OCI-LY3 (cell line): Measurements from ENCODE around the gene SPTBN4.

Experiments used
- H2AFZ ChIP-seq: fragments of 200-600, 300-600 bp; shearing (Covaris generic); 2 replicates; pipeline ENCODE4 v1.6.0; 2014; ENCODE audit warnings: antibody characterized with exemption, low read depth, low read length
- H3K27ac ChIP-seq: fragments of 200-600, 300-600 bp; sonication (generic); 2 replicates; pipeline ENCODE4 v1.5.1; 2014; ENCODE audit warnings: mild to moderate bottlenecking, low read length, moderate library complexity, mixed read lengths
- H3K27me3 ChIP-seq: fragments of 200-600, 300-600 bp; sonication (generic); 2 replicates; pipeline ENCODE4 v1.6.1; 2014; ENCODE audit warnings: low read depth, low read length, mixed read lengths
- H3K36me3 ChIP-seq: fragments of 200-600, 300-600 bp; sonication (generic); replicated peaks from 2 replicates; pipeline ENCODE3; 2014; ENCODE audit warnings: low read depth, low read length, mixed read lengths
- H3K4me1 ChIP-seq: fragments of 300-600, 200-600 bp; sonication (generic); 2 replicates; pipeline ENCODE4 v1.6.1; 2014; ENCODE audit warnings: low read length, mixed read lengths
- H3K4me2 ChIP-seq: fragments of 200-600, 300-600 bp; sonication (generic); 2 replicates; pipeline ENCODE4 v1.6.1; 2014; ENCODE audit warnings: low read length, mixed read lengths
- H3K4me3 ChIP-seq: fragments of 300-600, 200-600 bp; sonication (generic); 2 replicates; pipeline ENCODE4 v1.5.1; 2014; ENCODE audit warnings: antibody characterized with exemption, mild to moderate bottlenecking, low read length, moderate library complexity
- H3K79me2 ChIP-seq: fragments of 300-600, 200-600 bp; shearing (Covaris generic); 2 replicates; pipeline ENCODE4 v1.6.1; 2014; ENCODE audit warnings: mild to moderate bottlenecking, low read length, mixed read lengths
- H3K9ac ChIP-seq: fragments of 300-600, 200-600 bp; shearing (Covaris generic); 2 replicates; pipeline ENCODE4 v1.6.0; 2014; ENCODE audit warnings: mild to moderate bottlenecking, low read length, moderate library complexity
- H3K9me3 ChIP-seq: fragments of 200-600, 300-600 bp; shearing (Covaris generic); 2 replicates; pipeline ENCODE4 v1.6.1; 2014; ENCODE audit warnings: low read length, mixed read lengths; ENCODE audit not compliant: insufficient read depth
- H4K20me1 ChIP-seq: fragments of 200-600, 300-600 bp; sonication (generic); 2 replicates; pipeline ENCODE4 v1.6.1; 2016; ENCODE audit warnings: low read length, mixed read lengths; ENCODE audit not compliant: insufficient read depth
- EZH2phosphoT487 ChIP-seq: fragments of 200-600 bp; shearing (Covaris generic); IDR thresholded peaks from 2 replicates; pipeline ENCODE4 v1.6.1; 2018; ENCODE audit warnings: antibody characterized with exemption, mixed run types, low read depth
- TF ChIP-seq, protein P1 (sequence below): fragments of 200-600, 300-600 bp; sonication (generic); IDR thresholded peaks from 2 replicates; pipeline ENCODE4 v1.5.1; 2014; ENCODE audit warnings: antibody characterized with exemption, low read length, low read depth

The SPTBN4 gene

DNA sequence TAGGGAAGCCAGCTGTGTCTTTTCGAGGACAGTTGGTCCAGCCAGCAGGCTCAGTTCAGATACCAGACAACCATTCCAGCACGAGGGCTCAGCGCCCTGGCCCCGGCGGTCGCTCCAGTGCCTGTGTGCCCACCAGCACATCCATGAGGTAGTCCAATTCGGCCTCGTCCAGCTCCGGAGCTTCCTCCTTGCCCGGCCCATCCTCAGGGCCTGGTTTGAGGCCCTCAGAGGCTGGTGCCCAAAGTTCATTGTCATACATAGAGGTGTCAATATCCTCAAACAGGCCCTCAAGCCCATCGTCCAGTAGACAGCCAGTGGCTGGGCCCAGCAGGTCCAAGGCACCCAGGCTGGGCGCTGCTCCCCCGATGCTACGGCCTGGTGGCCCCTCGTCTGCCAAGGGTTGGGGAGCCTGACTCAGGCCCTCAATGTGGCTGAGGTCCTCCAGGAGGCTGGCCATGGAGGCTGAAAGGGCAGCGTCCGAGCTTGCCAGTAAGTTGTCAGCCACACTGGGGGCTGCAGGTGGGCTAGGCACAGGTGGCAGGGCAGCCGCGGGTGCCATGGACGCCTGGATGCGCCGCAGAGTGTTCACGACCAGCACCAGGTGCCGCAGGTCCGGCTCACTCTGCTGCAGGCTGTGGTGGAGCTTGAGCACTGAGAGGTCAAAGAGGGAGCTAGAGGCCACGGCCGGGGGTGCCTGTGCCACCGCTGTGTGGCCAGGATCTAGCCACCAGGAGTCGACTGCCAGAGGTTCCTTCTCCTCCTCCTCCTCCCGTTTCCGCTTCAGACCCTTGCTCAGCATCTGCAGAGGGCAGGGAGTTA, 43.8 kb upstream of the SPTBN4 start:
- no peaks in the 10 kb centered on the region for H4K20me1 ChIP-seq
- H3K79me2 ChIP-seq, result peaks cover 6% of the 10 kb centered on the region; the same call in 1 of the 2 replicates
- H3K36me3 ChIP-seq, result peaks cover 8% of the 10 kb centered on the region
- no peak overlapping the region for H2AFZ ChIP-seq
- H3K4me2 ChIP-seq, result no peak overlapping the region
- H3K27ac ChIP-seq, result no peak overlapping the region
- no peaks in the 10 kb centered on the region for H3K9me3 ChIP-seq
- H3K4me3 ChIP-seq, result no peak overlapping the region
- H3K4me1 ChIP-seq, result peaks cover 13% of the 10 kb centered on the region
- no peak overlapping the region for H3K9ac ChIP-seq
- TF ChIP-seq EZH2phosphoT487, result no peak
- TF ChIP-seq, protein P1, sequence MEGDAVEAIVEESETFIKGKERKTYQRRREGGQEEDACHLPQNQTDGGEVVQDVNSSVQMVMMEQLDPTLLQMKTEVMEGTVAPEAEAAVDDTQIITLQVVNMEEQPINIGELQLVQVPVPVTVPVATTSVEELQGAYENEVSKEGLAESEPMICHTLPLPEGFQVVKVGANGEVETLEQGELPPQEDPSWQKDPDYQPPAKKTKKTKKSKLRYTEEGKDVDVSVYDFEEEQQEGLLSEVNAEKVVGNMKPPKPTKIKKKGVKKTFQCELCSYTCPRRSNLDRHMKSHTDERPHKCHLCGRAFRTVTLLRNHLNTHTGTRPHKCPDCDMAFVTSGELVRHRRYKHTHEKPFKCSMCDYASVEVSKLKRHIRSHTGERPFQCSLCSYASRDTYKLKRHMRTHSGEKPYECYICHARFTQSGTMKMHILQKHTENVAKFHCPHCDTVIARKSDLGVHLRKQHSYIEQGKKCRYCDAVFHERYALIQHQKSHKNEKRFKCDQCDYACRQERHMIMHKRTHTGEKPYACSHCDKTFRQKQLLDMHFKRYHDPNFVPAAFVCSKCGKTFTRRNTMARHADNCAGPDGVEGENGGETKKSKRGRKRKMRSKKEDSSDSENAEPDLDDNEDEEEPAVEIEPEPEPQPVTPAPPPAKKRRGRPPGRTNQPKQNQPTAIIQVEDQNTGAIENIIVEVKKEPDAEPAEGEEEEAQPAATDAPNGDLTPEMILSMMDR, result no peak
- H3K27me3 ChIP-seq, result no peaks in the 10 kb centered on the region

DNA sequence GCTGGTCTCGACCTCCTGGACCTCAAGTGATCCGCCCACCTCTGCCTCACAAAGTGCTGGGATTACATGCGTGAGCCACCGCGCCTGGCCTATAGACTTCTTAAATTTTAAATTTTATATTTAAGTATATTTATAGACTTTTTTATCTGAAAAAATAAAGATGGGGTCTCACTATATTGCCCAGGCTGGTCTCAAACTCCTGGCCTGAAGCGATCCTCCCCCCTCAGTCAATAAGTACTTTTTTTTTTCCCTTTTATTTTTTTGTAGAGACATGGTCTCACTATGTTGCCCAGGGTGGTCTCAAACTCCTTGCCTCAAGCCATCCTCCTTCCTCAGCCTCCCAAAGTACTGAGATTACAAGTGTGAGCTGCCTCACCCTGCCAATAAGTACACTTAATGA, 42.9 kb upstream of the SPTBN4 start:
- TF ChIP-seq, protein P1, result no peak
- TF ChIP-seq EZH2phosphoT487, result no peak
- Histone ChIP-seq H3K79me2 (peaks cover 6% of the 10 kb centered on the region; the same call in 1 of the 2 replicates), H3K27ac (no peak overlapping the region), H3K4me1 (peaks cover 13% of the 10 kb centered on the region), H3K4me3 (no peak overlapping the region), H4K20me1 (no peaks in the 10 kb centered on the region), H3K9me3 (no peaks in the 10 kb centered on the region), H3K9ac (no peak overlapping the region), H2AFZ (no peak overlapping the region), H3K27me3 (no peaks in the 10 kb centered on the region), H3K4me2 (no peak overlapping the region), H3K36me3 (peaks cover 8% of the 10 kb centered on the region)

DNA sequence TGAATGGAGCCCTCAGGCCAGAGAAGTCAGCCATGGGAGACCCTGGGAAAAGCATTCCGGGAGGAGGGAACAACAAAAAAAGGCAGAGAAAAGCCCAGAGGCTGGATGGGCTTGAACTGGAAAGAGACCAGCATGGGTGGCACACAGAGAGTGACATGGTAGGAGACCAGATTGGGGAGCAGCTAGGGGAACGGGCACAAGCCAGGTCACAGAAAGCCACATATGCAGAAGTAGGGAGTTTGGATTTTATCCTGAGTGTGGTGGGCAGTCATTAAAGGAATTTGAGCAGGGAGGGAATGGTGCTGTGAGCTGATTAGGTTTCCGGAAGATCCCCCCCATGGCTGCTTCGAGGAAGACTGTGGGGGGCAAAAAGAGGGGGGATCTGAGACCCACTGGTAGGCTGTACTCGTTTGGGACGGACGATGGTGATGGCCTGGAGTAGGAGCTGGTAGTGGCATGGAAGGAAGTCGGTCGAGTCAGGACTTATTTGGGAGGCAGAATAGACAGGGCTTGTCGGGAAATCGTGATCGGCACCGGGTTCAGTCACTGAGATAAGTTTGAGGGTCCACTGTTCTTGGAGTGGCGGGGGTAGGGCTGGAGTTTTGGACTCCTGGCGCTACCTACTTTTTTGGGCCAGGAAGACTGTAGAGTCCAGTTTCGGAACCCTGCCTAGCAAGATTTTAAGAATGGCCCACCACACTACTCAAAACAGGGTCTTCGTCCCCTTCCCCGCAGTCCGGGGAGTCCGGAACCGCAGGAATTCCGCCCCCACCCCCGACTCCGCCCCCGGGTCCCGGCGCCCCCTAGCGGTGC, 42.0 kb upstream of the SPTBN4 start:
- peak overlapping the region; percentile 57; the same call in 1 of the 2 replicates for H2AFZ ChIP-seq
- H3K4me2 ChIP-seq, result peak overlapping the region; percentile 99
- peaks cover 13% of the 10 kb centered on the region for H3K4me1 ChIP-seq
- H3K4me3 ChIP-seq, result peak overlapping the region; percentile 95
- peaks cover 8% of the 10 kb centered on the region for H3K36me3 ChIP-seq
- no peak for TF ChIP-seq EZH2phosphoT487
- TF ChIP-seq, protein P1, result no peak
- peak overlapping the region; percentile 90 for H3K9ac ChIP-seq
- peaks cover 6% of the 10 kb centered on the region; the same call in 1 of the 2 replicates for H3K79me2 ChIP-seq
- no peaks in the 10 kb centered on the region for H4K20me1 ChIP-seq
- no peaks in the 10 kb centered on the region for H3K27me3 ChIP-seq
- peak overlapping the region; percentile 71 for H3K27ac ChIP-seq
- H3K9me3 ChIP-seq, result no peaks in the 10 kb centered on the region
